Measurements from ENCODE around the gene NDUFA8.

- TF ChIP-seq, protein P1, sequence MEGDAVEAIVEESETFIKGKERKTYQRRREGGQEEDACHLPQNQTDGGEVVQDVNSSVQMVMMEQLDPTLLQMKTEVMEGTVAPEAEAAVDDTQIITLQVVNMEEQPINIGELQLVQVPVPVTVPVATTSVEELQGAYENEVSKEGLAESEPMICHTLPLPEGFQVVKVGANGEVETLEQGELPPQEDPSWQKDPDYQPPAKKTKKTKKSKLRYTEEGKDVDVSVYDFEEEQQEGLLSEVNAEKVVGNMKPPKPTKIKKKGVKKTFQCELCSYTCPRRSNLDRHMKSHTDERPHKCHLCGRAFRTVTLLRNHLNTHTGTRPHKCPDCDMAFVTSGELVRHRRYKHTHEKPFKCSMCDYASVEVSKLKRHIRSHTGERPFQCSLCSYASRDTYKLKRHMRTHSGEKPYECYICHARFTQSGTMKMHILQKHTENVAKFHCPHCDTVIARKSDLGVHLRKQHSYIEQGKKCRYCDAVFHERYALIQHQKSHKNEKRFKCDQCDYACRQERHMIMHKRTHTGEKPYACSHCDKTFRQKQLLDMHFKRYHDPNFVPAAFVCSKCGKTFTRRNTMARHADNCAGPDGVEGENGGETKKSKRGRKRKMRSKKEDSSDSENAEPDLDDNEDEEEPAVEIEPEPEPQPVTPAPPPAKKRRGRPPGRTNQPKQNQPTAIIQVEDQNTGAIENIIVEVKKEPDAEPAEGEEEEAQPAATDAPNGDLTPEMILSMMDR (IDR thresholded peaks at IDR 0.05 in 8 of 11, conservative IDR thresholded peaks at IDR 0.05 in 3 of 11) = no peak
- TF ChIP-seq POLR2A (IDR thresholded peaks at IDR 0.05) = no peak
Measured at GRCh38 chr9:122121931-122122330, 37.6 kb downstream of the NDUFA8 start.
